HG03378 (cell line): ENCODE measurements around the gene TPO.
"Not testable (repeated sequence)": the region's sequence is repeated elsewhere in the genome, so short reads cannot be mapped to it uniquely, and the experiment has no call there.

Source experiments
- ATAC-seq: cut with Tn5 transposase; IDR thresholded peaks from one replicate; pipeline ENCODE4 v1.9.1; 2021; ENCODE audit warnings: mild to moderate bottlenecking, moderate library complexity; ENCODE audit not compliant: unreplicated experiment

TPO gene

DNA sequence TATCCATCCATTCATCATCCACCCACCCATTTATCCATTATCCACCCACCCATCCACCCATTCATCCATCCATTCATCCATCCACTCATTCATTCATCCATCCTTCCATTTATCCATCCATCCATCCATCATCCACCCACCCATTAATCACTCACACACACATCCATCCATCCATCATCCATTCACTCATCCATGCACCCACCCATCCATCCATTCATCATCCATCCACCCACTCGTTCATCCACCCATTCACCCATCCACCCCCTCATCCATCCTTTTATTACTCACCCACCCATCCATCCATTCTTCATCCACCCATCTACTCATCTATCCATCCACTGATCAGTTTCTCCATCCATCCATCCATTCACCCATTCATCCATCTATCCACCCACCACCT, 8.1 kb upstream of the TPO start:
- ATAC-seq, result no peak

DNA sequence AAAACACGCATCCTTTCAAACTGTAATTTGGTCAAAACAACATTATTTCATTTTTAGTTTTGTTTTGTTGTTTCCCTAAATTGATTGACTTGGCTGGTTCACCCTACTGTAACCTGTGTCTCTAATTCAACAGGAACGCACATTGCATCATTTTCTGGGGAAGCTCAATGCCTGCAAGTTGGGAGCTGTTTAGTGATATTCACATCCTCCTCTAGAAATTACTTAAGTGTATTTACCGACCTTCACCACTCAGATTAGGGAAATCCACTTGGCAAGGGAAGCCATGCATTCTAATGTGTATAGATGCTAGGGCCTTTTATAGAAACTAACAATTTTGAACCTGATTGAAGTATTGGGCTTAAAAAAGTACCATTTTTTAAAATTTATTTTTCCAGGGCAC, 7.3 kb upstream of the TPO start:
- no peak for ATAC-seq

DNA sequence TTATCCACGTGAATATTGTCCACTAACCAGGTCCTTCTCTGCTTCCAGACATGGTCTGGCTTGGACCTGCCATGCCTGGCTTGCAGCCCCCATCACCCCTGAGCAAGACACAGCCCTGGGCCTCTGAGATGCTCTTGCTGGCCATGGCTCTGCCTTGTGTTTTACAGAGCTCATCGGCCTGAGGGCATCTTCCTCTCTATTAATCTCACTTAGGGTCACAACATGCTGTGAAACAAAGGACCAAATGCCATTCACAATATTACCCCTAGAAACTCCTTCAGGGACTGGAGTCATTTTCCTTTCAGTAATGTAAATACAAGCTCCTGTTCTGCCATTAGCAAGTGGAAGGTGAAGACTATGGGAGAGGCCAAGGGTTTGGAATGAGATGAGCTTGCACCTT, 6.8 kb upstream of the TPO start:
- no peak for ATAC-seq

DNA sequence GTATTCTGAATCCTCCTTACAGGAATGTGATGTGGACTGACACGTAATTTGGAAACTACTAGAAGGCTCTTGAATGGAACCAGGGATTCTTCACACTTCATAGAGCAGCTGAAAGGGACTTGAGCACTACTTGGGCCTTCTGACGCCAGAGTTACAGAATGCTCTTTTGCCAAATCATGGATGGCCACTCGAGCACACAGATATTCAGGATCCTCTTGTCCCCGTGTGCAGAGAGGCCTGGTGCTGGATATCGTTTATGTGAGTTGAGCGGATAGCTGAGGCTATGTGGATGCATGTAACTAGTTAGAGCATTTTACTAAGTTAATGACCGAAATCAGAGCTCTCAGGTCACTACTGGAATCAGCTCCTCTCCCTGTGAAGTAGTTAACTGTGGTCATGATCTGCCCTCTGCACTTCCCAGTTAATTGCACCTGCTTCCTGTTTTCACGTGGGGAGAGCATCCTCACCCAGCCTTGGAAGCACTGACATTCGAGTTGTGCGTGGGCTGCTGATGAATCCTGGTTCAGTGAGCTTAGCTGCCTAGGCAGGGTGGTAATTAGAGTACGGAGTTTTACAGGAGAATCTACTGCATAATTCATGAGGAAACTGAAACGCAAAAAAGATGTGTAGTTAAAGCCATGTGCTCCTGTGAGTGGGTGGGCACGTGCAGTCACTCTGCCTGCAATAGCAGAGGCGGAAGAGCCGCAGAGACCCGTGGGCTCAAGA, 5.2 kb upstream of the TPO start:
- ATAC-seq, result no peak

DNA sequence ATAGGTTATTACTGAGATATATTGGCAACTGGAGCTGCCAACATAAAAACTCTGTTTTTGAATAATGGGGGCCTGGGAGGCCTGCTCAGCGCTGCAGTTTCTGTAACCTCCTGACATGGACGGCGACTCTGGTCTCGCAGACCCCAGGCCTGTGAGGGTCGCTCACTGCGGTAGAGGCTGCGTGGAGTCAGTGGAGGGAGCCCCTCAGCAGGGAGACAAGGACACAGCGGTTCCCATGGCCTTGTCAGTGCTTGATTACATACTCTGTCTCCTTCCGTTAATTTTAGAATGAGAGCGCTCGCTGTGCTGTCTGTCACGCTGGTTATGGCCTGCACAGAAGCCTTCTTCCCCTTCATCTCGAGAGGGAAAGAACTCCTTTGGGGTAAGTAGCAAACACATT, 858 bp downstream of the TPO start:
- ATAC-seq, result no peak

DNA sequence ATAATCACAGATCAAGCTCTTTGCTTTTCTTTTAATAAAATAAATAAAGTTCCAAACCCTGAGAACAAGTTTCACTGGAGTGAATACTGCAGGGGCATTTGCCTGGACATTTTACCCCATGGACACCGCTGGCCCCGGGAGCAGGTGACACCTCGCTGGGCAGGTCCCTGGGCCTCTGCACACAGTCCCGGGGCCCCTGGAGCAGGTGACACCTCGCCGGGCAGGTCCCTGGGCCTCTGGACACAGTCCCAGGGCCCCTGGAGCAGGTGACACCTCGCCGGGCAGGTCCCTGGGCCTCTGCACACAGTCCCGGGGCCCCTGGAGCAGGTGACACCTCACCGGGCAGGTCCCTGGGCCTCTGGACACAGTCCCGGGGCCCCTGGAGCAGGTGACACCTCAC, 1.6 kb downstream of the TPO start:
- not testable (repeated sequence) for ATAC-seq

DNA sequence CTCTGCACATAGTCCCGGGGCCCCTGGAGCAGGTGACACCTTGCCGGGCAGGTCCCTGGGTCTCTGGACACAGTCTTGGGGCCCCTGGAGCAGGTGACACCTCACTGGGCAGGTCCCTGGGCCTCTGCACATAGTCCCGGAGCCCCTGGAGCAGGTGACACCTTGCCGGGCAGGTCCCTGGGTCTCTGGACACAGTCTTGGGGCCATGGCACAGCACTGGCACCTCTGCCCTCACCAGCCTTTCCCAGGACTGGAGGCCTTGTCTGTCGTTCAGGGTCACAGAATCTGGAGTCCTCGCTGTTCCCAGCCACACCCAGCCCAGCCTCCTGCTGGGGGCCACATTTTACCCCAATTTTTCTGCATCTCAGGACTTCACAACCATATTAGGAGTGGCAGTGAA, 2.2 kb downstream of the TPO start:
- no peak for ATAC-seq

DNA sequence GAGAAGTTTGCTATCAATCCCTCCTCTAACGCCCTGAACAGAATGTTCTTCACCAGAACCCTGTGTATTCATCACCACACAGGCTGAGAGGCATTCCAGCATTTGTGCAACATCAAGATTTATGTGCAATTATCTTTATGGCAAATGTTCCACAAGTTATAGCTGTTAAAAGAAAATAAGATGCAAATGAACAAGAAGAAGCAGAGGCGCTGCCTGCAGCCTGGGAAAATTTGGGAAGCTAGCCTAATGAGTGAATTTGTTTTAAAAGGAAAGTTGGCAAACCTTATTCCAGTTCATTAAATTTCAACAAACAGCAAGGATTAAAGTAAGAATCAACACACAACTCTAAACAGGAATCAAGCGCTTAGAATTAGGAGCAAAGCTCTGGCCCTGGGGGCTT, 5.3 kb downstream of the TPO start:
- no peak for ATAC-seq

DNA sequence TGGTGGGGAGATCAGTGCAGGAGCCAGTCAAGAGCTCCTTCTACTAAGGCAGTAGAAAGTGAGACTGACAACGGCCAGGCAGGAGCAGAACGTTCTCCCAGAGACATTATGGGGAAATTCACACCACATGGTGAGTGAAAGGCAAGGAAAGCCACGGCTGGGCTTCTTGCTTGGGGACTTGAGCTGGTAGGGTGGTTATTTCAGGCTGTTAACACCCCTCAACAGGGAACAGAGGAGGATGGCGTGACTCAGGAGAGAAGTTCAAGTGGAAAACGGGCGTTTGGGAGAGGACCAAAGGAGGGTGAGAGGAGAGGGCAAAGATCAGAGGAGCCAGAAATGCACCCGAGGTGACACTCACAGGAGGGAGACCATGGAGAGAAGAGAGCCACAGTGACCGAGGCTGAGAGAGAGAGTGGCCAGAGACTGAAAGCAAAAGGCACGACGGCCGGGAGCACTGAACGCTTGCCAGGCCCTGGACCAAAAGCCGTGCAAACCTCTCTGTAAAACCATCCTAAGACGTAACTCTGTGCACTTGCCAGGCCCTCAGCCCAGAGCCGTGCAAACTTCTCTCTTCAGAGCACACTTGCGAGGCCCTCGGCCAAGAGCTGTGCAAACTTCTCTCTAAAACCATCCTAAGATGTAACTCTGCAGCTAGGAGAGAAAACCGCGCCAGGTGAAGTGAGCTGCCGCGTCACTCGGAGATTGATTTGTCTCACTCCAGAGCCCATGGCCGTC, 7.7 kb downstream of the TPO start:
- ATAC-seq, result no peak

DNA sequence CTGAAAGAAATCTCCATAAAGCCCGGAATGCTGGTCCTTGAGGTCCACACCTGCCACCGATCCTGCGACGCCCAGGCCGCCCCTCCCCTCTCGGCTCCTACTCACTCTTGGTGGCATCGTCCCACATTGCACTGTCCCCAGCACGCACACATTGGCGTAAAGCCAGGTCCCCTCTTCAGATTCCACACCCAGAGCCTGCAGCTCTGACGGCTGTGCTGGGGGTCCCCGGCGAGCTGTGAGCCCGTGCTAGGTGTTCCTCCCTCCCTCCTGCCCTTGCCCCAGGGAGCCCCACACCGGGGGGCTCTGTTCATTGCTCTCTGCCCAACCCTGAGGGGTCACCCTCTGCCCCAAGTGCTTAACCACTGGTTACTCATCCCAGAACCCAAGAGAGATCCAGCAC, 8.5 kb downstream of the TPO start:
- no peak for ATAC-seq

DNA sequence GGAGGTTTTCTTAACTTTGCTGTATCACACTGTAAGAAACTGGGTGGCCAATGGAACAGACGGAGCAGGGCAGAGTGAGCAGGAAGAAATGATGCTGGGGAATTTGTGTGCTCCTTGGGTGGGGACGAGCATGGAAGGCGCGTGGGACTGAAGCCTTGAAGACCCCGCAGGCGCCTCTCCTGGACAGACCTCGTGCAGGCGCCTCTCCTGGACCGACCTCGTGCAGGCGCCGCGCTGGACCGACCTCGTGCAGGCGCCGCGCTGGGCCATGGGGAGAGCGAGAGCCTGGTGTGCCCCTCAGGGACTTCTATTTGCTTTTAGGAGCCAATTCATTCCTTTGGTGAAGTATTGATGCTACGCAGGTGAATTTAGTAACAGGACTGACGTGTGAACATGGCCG, 8.9 kb downstream of the TPO start:
- no peak for ATAC-seq

DNA sequence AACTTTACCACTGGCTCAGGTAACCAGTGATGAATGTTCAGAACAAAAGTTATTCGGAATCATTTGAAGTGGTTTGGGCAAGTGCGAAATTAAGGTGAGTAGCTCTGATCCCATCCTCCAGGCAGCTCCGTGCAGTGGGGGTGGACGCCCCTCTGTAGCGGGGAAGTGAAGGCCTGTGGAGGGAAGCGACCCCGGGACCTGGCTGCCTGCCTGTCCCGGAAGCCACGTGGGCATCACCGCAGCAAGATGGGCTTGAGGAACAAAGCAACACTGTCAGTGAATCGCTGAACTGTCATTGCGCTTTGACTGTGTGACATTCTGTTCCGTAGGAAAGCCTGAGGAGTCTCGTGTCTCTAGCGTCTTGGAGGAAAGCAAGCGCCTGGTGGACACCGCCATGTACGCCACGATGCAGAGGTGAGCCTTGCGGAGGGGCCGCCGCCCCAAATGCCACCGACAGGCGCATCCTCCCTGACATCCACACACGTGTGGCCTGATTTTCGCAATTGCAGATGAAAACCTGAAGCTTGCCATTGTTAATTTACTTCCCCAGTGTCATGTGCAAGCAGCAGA, 9.5 kb downstream of the TPO start:
- ATAC-seq, result no peak

DNA sequence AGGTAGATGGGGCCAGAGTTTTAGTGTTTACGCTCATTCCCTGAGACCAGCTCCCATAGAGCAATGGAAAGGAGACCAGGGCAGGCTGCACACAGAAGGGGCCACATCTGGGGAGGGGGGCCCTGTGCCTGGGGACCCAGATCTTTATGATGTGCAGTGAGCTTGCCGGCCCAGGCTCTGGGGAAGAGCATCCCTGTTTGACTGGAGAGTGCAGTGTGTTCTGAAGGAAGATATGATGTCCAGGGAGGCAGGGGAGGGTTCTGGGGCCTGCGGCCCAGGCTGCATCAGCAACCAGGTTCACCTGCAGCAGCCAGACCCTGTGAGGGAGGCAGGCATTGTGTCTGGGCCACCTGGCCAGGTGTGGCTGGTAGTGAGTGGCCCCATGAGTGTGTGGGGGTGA, 13.8 kb downstream of the TPO start:
- no peak for ATAC-seq

DNA sequence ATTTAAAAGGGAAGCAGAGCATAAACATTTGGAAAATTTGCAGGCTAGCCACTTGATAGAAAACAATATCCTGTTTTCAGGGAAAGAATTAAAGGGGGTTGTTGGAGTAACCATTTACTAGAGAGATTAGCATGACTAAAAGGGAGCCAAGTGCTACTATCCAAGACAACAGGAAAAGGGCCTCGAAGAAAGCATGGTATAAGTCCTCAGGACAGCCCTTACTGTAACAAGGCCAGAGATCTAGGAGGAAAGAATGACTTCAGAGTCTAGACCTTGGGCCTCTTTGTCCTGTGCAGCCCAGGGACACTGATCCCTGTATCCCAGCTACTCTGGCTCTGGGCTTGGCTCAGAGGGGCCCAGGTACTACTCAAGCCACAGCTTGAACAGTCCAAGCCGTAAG, 16.6 kb downstream of the TPO start:
- ATAC-seq, result no peak

DNA sequence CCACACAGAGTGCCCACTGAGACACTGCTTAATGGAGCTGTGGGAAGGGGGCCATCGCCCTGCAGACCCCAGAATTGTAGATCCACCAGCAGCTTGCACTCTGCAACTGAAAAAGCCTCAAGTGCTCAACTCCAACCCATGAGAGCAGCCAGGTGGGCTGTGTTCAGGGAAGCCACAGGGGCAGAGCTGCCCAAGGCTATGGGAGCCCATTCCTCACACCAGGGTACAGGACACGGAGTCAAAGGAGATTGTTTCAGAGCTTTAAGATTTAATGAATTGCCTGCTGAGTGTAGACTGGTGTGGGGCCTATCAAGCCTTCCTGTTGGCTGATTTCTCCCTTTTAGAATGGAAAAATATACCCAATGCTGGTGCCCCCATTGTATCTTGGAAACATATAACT, 17.2 kb downstream of the TPO start:
- ATAC-seq, result no peak

DNA sequence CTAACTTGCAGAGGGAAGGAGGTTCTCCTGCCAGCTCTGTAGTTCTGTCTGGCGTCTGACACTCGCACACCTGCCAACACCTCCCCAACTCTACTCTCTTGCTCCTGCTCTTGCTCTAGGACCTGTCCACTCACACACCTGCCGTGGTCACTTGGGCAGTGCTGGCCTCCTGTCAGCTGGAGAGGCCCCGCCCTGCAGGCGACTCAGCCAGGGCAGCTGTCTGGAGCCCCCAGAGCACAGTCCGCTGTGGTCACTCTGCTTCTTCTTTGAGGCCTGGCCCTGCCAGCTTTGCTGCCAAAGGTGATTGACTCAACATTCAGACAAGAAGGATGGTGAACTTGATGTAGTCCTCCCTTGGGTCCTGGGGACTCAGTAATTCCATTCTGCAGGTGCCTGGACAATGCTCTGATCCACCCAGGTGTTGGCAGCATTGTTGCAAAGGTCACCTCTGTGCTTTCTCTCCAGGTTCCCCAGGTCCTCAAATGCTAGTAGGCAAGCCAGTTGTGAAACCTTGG, 18.7 kb downstream of the TPO start:
- no peak for ATAC-seq

DNA sequence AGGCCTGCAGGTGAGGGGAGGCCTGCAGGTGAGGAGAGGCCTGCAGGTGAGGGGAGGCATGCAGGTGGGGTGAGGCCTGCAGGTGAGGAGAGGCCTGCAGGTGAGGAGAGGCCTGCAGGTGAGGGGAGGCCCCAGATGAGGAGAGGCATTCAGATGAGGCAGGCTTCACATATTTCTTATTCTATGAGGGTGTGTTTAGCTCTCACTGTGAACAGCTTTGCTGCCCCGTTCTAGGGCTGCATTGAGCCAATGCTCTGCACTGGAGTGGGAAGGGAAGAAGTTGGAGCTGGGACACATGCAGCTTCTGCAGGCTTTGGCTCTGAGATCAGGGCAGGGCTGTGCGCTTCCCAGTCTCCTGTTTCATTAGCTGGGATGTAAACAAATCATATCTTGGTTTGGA, 19.5 kb downstream of the TPO start:
- ATAC-seq, result no peak

DNA sequence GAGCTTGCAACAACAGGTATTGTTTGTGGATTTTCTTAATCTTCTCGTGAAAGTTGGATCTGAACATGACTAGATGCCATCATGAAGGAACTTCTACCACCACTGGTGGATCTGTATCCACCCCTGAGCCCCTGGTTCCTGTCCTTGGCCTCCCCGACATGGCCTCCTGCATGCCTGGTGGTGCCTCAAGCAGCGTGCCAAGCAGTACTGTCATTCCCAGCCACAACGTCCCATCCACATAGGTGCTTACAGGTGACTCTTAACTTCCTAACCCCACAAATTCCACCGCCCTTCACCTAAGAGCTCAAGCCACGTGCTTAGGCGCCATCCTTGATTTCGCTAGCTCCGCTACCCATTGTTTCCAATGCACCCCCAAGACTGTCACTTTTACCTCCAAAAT, 23.1 kb downstream of the TPO start:
- ATAC-seq, result no peak

DNA sequence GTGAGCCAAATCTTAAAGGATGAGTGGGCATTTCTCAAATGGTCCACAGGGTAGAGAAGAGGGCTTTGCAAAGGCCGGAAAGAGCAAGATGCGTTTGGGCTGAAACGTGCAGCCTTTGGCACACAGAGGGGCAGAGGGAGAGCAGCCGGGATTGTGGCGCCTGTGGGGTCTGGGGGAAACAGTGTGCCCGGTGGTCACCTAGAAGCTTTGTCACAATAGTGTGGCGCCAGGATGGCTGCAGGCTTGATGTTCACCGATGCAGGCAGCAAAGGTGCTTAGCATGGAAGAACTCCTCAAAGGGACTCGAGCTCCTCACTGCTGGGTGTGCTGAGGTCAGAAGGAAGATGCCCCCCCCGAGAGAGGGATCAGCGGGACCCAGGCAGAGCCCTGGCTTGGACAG, 23.8 kb downstream of the TPO start:
- no peak for ATAC-seq

DNA sequence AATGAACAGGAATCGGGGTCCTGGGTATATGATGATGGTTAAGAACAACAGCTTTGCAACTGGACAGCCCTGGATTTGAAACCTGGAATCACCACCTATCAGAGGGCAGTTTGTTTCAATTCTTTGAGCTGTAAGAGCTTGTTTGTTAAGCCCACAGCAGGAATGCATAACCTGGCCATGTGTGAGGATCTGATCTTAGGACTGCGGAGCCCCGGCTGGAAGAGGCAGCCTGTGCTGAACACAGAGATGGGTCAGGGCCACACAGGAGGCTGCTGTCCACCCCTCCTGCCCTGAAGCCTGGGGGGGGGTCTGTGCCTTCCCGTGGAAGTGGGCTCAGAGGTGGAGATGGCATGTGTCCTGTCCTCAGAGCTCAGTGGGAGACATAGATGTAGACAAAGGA, 24.3 kb downstream of the TPO start:
- ATAC-seq, result no peak

DNA sequence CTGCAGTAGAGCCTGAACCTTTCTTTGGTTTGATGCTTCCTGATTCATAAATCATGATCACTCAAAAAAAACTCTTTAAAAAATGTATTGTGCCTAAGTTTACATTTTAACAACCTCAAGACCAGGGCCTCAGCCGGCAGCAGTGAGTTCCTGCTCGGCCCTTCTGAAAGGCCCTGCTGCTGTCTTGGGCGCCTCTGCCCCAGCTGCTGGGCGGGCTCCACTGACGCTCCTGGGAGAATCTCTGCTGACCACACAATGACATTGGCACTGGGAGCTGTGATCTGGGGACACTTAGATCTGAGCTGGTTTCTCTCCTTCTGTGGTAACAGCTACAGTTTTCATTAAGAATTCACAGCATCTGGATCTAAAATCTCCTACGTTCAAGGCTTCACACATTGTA, 25.7 kb downstream of the TPO start:
- no peak for ATAC-seq

DNA sequence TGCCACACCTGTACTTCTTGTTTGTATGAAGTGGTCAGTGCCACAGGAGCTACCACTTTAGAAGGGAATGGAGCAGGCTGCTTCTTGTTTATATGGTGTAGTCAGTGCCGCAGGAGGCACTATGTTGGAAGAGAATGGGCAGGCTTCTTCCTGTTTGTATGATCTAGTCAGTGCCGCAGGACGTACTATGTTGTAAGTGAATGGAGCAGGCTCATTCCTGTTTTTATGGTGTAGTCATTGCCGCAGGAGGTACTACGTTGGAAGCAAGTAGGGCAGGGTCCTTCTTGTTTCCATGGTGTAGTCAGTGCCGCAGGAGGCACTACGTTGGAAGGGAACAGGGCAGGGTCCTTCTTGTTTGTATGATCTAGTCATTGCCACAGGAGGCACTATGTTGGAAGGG, 27.3 kb downstream of the TPO start:
- no peak for ATAC-seq
